ENCODE measurements around the gene PBX3.

DNA sequence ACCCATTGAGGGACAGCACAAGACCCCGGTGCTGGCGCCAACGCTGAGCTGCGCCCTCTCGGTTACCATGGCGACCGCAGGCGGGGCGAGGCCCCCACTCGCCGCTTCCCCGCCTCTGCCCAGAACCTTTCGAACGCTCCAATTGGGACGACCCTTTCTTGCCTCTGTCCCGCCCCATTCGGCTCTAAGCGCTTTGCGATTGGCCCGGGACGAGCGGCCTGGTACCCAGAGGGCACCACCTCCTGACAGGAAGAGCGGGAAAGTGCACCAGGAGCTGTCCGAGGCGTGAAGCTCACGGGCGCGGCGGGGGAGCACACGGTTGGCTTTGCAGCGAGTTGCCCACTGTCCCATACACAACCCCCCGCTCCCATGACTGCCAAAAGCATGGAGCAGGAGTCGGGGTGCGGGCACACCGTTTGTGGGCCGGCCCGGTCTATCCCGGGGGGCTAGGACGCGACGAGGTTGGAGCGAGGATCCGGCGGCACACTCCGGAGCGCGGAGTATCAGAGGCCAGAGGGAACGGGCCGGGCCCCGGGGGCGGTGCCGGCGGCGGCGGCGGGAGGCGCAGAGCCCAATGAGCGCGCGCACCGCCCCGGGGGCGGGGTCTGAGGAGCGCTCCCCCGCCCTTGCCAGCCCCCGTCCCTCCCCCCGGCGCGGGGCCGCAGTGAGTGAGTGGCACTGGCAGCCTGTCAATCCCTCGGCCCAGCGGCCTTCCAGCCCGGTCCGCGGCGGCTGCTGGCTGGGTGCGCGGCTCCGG lies 978 bp upstream of the PBX3 start:
- TF ChIP-seq, protein P1, sequence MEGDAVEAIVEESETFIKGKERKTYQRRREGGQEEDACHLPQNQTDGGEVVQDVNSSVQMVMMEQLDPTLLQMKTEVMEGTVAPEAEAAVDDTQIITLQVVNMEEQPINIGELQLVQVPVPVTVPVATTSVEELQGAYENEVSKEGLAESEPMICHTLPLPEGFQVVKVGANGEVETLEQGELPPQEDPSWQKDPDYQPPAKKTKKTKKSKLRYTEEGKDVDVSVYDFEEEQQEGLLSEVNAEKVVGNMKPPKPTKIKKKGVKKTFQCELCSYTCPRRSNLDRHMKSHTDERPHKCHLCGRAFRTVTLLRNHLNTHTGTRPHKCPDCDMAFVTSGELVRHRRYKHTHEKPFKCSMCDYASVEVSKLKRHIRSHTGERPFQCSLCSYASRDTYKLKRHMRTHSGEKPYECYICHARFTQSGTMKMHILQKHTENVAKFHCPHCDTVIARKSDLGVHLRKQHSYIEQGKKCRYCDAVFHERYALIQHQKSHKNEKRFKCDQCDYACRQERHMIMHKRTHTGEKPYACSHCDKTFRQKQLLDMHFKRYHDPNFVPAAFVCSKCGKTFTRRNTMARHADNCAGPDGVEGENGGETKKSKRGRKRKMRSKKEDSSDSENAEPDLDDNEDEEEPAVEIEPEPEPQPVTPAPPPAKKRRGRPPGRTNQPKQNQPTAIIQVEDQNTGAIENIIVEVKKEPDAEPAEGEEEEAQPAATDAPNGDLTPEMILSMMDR (IDR thresholded peaks at IDR 0.05; ENCODE audit: low read depth, low read length, poor library complexity, severe bottlenecking) = no peak
- no peak for TF ChIP-seq EZH2phosphoT487 (IDR thresholded peaks at IDR 0.05; ENCODE audit: borderline replicate concordance, low read length)
